ENCODE measurements around the gene NFIA.

GRCh38 chr1:61424382-61424781 lies 342.0 kb downstream of the NFIA start:
- TF ChIP-seq, protein P1, sequence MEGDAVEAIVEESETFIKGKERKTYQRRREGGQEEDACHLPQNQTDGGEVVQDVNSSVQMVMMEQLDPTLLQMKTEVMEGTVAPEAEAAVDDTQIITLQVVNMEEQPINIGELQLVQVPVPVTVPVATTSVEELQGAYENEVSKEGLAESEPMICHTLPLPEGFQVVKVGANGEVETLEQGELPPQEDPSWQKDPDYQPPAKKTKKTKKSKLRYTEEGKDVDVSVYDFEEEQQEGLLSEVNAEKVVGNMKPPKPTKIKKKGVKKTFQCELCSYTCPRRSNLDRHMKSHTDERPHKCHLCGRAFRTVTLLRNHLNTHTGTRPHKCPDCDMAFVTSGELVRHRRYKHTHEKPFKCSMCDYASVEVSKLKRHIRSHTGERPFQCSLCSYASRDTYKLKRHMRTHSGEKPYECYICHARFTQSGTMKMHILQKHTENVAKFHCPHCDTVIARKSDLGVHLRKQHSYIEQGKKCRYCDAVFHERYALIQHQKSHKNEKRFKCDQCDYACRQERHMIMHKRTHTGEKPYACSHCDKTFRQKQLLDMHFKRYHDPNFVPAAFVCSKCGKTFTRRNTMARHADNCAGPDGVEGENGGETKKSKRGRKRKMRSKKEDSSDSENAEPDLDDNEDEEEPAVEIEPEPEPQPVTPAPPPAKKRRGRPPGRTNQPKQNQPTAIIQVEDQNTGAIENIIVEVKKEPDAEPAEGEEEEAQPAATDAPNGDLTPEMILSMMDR (IDR thresholded peaks at IDR 0.05): no peak
- no peak for TF ChIP-seq EZH2 (IDR thresholded peaks at IDR 0.05; ENCODE audit: borderline replicate concordance, insufficient read depth, low read depth, low read length, poor library complexity, severe bottlenecking)

Measured in B cell (primary cell).